Head of caudate nucleus (tissue), 42 donors: ENCODE measurements around the gene SLX4IP.

Source experiments
- DNase-seq, 42 donors: peaks; one replicate each; pipeline versions ENCODE4 v3.0.0 to v3.0.0-alpha.2; 2020 to 2021; ENCODE audit warnings: mixed read lengths in 7 of 42
- intact Hi-C: fragments of 100-400 bp; cut with DNase I; formaldehyde crosslinking; loops from one replicate; pipeline ENCODE4 v1.15.0; 2022

SLX4IP gene

DNA sequence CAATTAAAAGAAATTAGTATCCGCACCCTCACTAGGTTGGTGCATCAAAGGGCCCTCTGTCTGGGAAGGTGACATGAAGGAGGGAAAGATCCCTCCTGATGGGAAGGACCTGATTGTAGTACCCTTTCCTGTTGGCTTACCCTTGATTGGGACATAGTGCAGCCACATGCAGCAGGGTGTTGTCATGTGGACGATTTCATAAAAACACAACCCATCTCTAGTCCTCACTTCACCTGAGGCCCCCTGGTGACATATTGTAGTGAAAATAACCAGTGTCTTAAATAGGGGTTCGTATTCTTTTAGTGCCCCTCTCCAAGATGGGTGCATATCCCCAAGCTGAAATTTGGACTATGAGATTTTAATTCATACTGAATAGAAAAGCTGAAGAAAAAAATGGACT lies 97.3 kb downstream of the SLX4IP start:
- intact Hi-C loops = no loop called here
- no peak for DNase-seq

DNA sequence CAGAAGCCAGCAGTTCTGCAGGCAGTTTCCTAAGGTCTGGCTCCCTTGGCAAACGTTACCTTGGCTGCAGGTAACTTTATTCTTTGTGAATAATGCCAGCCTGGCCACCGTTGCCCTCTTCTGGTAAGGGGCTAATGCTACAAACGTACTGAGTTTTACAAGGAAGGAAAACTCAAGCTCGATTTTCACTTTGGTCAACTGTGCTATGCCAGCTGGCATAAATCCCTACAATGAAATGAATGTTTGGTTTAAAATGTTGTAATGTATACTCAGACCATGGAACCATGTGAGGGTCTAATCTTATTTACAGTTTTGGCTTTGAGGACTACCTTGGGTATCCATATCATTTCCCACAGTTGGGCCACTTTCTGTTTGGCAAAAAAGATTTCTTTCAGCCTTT lies 101.4 kb downstream of the SLX4IP start:
- no peak for DNase-seq
- intact Hi-C loops = no loop called here

- intact Hi-C loops = no loop called here
- DNase-seq = no peak
Observed at GRCh38 chr20:10537850-10538480, 102.9 kb downstream of the SLX4IP start.

DNA sequence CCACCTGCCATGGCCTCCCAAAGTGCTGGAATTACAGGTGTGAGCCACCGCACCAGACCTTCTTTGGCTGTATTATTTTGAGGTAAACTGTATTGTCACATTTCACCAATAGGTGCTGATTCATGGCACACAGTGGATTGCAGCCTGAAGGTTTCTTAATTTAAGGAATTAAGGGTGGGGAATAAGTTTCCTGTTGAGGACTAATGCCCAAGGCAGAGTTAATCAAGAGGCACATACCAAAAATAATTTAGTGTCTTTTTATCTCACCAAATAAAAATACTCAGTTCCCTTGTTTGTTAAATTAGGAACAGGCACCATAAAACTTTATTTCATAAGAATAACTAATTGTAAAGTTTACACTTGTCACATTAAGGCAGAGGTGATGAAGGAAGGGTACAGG lies 103.7 kb downstream of the SLX4IP start:
- DNase-seq = no peak
- intact Hi-C loops = no loop called here

DNA sequence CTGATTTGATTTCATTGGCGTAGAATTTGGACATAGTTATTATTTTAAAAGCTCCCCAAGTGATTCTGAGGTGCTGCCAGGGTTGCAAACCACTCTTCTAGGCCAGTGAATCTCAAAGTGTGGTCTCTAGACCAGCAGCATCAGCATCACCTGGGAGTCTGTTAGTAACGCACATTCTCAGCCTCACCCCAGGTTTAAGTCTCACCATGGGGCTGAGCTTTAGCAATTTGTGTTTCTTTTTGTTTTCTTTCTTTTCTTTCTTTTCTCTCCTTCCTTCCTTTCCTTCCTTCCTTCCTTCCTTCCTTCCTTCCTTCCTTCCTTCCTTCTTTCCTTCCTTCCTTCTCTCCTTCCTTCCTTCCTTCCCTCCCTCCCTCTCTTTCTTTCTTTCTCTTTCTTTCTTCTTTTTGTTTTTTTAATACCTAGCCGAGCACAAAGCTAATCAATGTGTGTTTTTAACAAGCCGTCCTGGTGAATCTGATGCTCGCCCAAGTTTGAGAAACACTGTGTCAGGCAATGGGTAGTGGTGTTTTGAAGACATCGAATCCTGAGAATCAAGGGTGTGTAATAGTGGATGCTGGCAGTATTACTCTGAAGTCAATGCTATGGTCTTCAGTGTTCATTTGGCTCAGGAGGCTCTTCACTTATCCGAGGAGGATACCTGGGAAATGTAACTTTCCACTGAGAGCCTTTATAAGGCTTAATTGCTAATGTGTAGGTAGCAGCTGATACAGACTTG lies 104.9 kb downstream of the SLX4IP start:
- intact Hi-C loops = no loop called here
- no peak for DNase-seq

- intact Hi-C loops = no loop called here
Observed at GRCh38 chr20:10540636-10541493, 105.8 kb downstream of the SLX4IP start.

DNA sequence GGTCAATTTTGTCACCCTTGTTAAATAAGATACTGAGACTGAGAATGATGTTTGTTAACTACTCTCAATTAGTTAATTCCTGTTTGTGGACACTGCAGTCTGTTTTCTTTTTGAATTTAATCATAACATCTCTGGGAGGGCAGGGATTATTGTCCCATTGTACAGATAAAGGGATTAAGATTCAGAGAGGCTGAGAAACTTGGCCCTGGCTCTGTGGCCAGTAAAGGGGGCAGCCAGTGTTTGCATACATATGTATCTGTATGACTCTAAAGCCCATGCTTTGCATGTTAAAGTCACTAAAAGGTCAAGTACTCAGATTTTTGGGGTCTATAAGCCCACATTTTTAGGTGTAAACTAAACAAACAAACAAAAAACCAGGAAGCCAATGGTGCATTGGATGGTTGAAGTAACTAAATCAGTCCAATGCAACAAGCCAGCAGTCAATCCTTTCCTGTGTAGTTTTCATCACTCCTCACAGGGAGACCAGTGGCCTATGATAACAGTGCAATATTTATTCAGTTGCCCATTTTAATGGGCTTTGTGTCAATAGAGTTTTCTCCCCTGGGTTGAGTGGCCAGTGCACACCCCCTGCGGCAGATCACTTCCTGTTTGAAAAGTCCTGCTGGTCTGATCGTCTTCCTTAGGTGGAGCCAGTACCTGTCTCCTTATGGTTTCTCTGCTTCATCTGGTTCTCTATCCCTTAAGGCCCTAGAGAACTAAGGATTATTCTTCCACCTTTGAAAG lies 106.7 kb downstream of the SLX4IP start:
- DNase-seq = no peak
- intact Hi-C loops = no loop called here

More at GRCh38 chr20:10540636-10541493, 105.8 kb downstream of the SLX4IP start:
- no peak for DNase-seq

- intact Hi-C loops = no loop called here
- DNase-seq = no peak
Observed at GRCh38 chr20:10542442-10542841, 107.3 kb downstream of the SLX4IP start.

GRCh38 chr20:10543480-10543879 lies 108.4 kb downstream of the SLX4IP start:
- intact Hi-C loops = no loop called here
- no peak for DNase-seq

DNA sequence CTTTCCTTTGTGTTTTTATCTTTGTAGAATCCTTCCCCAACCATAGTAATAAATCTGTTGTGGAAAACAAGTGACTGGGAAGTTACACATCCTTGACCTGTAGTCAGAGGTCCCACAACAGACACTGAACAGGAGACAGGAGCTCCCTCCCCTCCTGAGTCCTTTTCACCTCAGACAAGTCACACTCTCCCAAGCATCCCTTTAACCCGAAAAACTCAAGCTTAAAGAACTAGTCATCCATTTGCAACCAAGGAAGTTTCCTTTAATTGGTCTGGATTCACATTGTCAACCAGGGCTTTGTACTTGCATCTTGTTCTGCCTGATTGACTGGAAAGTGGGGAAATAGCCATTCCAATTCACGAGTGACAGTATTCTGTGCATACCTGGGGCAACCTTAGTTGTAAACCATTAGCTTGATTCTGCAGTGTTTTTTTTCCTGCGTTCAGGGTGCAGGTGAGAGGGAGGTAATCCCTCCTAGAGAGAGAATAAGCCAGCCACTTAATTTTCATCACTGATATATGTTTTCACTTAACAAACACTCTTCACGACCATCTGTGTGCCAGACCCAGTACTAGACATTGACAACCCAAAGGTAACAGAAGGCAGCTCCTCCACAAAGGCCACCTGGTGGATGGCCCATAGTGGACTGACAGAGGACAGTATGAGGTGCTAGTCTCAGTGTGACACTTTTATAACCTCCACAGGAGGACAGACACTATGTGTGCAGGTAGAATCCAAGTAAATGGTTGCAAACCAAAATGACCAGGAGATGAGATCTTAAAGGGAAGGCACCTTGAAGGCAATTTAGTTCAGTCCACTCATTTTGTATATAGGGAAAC lies 112.4 kb downstream of the SLX4IP start:
- intact Hi-C loops = no loop called here
- no peak for DNase-seq

DNA sequence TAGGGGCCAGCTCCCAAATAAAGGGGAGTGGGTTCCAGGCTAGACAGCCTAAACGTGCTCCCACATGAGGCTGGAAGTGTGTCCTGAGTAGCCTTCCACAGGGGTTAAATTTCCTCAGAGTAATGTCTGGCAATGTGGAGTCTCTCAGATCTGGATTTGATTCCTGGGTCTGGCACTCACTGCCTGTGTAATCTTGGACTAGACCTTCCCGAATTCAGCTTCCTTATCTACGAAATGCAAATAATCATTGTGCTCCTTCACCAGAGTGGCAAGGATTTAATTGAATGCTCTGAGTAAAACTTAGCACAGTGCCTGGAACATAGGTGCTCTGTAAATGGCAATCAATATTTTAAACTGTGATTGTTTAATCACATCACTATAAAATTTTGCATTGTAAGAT lies 114.4 kb downstream of the SLX4IP start:
- intact Hi-C loops = no loop called here
- DNase-seq = no peak

DNA sequence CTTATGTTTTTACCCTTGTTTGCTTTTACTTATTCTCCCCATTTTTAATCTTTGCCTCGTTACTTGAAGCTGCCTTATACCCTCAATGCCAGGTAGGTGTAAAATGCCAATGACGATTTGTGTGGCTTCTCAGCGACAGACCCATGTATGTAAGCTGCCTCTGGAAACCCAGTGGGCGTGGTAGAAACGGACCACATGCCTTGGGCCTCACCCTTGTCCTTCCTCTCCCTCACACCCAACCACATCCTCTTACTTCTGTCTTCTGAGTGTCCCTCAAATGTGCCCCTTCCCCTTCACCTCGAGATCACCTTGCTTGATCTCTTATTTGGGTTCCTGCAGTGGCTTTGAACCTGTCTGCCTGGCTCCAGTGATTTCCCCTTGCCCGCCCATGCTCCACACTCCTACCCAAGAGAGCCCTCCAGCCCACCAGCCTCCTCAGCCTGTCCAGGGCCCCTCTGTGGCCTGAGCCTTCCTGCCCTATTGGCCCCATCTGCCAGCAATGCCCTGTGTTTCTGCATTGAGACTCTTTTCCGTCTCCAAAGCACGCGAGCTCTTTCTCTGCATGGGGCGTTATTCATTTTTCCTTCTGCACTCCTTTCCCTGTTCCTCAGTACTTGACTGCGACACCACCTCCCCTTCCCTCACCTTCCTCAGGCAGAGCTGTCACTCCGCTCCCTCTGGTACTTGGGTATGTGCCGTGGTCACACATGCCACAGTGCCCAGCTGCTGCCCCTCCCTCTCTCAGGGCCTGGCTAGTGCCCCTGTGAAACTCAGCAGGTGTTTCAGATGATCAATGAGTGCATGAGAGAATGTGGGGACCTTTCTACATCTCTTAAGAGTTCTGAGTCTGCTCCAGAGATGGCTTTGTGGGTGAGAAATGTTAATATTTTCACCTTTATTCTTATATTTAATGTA lies 115.4 kb downstream of the SLX4IP start:
- DNase-seq = no peak

GRCh38 chr20:10551732-10552724 lies 116.9 kb downstream of the SLX4IP start:
- intact Hi-C loops = loop anchor here (5.0 to 10.0 kb wide), 2 partner anchors 720 to 993 kb away; no protein-coding TSS in a partner anchor
- DNase-seq = peak in 29 of 42 donors; percentile 16 to 72 (median 30)

More for the DNA sequence above, 115.4 kb downstream of the SLX4IP start:
- intact Hi-C loops = loop anchor here (5.0 to 10.0 kb wide), 2 partner anchors 722 to 994 kb away; no protein-coding TSS in a partner anchor

GRCh38 chr20:10553326-10553984 lies 118.3 kb downstream of the SLX4IP start:
- intact Hi-C loops = loop anchor here (5.0 to 10.0 kb wide), 2 partner anchors 719 to 991 kb away; no protein-coding TSS in a partner anchor
- DNase-seq = peak; percentile 20 to 85 (median 64)

DNA sequence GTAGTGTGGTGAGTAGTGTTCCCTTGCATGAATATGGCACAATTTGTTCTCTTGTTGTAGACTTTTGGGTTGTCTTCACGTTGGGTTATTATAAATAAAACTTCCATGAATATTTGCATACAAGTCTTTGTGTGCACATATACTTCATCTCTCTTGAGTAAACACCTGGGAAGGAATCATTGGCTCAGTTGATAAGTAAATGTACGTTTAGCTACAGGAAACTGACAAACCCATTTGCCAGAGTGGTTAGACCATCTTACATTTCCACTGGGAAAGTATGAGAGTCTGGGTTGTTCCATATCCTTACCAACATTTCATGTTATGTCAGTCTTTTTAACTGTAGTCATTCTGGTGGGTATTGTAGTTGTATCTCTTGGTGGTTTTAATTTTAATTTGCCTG lies 119.2 kb downstream of the SLX4IP start:
- no peak for DNase-seq
- intact Hi-C loops = loop anchor here (5.0 to 10.0 kb wide), 2 partner anchors 718 to 991 kb away; no protein-coding TSS in a partner anchor
